HG03280 (cell line): Measurements from ENCODE around the gene PCDH9.

Experiments
- ATAC-seq: cut with Tn5 transposase; IDR thresholded peaks from one replicate; pipeline ENCODE4 v1.9.1; 2021; ENCODE audit warnings: mild to moderate bottlenecking, moderate library complexity; ENCODE audit not compliant: unreplicated experiment

The PCDH9 gene

GRCh38 chr13:67048821-67049150 is 181.3 kb downstream of the PCDH9 start:
- ATAC-seq, result no peak

DNA sequence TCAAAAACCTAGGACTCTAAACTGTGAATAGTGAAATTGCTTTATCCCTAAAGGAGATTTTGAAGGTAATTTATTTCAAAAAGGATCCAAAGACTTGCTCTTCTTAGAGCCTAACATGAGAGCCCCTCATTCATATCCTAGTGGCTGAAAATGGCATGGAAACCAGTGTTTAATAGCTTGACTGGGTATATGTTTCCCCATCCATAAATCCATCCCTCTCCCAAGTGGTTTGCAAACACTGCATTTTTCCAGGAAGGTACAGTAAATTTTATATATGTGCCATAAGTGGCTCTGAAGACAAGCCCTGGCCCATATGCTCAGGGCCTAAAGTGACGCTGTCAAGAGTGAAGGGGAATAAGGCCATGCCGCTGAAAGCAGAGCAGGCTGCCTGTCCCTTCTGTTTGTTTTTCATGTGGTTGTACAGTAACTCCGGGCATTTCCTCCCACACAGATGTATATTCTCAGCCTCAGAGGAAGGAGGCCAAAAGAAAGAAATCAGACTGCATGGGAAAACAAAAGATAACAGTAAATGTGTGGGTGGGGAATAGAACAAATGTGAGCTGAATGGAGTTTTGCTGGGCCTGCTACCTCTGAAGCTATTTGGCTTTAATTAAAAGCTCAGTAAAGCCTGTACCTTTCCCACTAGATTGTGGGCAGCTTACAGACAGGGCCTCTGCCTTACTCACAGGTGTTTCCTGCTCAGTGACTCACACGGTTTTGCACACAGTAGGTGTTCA is 181.9 kb downstream of the PCDH9 start:
- ATAC-seq, result peak; percentile 72

- no peak for ATAC-seq
Measured at GRCh38 chr13:67045357-67045756, 184.8 kb downstream of the PCDH9 start.

DNA sequence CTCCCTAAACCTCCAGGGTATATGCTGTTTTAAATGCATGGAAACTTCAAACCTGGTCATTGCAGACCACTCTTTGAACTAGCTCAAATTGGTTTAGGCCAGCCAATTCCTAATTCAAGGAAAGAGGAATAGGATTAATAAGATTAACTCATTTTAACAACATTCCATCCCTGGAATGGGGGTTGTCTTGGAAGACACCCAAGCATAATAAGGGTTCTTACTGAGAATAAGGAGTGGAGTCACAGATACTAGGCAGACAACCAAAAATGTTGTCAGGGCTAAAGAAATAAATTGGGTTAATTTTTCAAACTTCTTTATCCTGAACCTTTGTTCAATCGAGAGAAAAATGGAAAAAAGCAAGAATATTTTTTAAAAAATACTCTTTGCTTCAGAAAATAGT is 186.2 kb downstream of the PCDH9 start:
- no peak for ATAC-seq

DNA sequence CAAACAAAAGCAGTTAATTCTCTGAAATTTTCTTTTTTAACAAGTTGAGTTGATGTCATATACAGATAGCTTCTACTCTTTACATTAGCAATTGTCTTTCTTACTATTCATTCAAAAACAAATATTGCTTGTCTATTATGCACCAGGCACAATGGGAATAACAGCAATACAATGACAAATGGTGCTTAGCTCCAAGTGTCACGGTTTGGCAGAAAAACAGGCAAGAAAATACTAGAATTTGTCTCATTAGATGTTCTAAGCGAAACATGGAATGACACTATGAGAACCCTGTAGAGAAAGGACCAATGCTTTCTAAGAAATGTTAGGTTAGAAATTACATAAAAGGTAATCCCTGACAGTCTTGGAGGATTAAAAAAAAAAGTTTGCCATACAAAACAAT is 187.6 kb downstream of the PCDH9 start:
- no peak for ATAC-seq

DNA sequence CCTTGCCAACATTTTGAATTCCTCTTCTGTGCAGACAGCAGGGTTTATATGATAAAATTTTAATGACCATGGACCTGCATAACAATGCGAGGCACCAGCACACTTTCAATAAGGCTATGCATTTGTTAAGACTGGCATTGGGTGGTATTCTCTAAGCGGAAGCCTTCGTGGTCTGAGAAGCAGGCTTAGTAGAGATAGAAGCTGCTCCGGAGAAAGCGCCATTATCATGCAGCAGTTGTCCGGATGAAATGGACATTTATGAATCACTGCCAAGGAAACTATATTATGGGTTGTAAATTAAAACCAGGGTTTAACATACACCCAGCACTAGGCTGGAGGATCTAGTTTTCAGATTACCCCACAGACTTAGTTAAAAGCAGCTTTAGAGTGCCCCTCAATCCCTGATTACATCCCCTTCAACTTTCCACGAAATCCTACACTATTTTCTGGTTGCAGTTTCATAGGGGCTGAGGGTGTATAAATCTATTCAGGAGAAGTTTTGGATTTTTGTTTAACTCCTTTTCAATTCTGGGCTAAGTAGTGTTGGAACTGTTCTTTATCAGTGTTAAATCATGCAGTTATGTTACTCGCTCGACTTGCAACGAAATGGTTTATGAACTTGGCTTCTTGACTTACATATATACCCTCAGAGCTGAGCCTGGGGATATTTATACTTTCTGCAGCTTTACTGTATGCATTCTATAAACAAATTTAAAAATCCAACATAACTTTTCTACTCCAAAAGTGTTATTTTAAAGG is 193.3 kb downstream of the PCDH9 start:
- no peak for ATAC-seq

- ATAC-seq, result no peak
Measured at GRCh38 chr13:67033170-67033569, 197.0 kb downstream of the PCDH9 start.

- no peak for ATAC-seq
Measured at GRCh38 chr13:67023130-67023876, 206.8 kb downstream of the PCDH9 start.

DNA sequence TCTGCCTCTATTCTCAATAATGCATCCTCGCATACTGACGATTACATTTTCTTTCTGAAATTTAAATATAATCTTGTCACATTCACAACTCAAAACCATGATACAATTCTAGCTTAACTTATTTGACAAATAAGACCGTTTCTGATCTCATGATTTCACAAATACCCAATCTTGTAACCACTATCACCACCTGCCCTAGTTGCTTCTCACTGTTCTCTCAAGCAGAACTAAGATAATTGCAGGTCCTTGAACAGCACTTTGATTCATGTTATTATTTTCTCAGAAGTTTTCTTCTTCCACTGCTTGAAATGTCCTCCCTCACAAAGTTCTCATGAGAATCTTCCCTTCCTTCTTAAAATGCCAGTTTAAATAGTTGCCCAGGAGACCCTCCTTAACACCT is 211.4 kb downstream of the PCDH9 start:
- ATAC-seq, result no peak

DNA sequence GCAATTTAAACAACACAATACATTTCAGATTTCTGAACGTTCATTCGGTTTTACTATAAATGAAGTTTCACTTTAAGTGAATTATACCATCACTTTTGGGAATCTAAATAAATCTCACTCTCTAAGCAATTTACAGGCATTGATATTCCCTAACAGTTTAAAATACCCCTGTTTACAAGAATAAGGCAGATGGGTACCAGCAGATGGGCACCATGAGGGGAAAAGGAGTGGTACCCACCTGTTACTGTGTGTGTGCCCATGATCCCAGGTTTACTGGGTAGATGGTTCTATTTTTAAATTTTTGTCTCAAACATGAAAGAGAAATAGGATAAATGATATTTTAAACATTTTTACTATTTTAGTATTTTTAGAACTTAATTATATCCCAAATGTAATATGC is 212.9 kb downstream of the PCDH9 start:
- ATAC-seq, result no peak

- ATAC-seq, result no peak
Measured at GRCh38 chr13:67015976-67016600, 214.0 kb downstream of the PCDH9 start.

DNA sequence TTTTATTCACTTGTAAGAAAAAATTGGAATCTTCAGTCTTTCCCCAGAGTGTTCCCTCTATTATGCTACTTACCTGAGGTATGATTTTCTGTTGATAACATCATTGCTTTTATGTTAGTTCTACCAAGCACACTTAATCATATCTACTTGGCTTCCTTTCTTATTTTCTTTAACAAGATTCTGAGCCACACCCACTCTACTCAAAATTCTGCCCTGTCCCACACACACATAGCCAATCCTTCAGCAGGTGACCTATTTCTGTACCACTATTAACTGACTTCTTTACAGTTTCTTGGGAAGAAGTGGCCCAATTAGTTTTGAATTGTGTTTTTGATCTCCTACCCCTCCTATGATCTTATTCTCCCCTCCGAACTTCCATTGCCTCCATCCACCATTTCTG is 215.7 kb downstream of the PCDH9 start:
- ATAC-seq, result no peak

GRCh38 chr13:67013709-67014108 is 216.4 kb downstream of the PCDH9 start:
- no peak for ATAC-seq

DNA sequence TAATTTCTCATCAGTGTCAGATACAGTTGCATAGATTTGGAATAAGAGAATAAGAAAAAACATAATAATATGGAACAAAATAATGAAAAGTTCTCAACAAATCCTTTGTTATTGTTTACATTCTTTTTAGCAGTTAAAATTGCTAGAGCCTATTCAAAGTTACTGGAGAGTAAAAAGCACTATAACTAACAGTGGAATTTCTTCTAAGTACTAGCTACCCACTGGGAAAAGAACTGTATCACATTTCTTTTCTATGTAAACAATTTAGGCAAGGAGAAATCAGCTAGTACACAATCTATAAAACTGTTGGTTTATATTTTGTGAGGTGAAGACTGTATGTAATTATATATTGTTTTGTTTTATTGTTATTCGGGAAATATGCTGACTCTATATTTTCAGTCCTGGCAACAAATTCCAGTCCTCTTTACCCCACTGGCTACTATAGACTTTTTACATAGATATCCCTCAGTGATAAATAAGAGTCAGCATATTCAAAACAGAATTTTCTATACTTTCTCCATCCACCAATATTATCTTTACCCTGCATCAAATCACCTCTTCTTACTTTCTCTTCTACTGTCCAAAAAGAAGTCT is 222.0 kb downstream of the PCDH9 start:
- no peak for ATAC-seq

DNA sequence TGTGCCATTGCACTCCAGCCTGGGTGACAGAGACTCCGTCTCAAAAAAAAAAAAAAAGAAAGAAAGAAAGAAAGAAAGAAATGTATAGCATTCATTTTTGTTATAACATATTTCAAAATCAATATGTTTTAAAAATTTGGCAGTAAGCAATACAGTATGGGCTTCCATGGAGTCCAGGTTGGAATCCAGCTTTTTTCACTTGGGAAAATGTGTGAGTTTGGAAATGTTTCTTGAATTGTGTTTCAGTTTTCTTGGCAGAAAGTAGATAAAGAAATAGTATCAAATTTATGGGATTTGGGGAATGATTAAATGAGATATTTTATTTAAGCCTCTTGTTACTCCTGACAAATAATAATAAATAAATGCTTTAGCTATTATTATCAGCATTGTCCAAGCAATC is 225.6 kb downstream of the PCDH9 start:
- no peak for ATAC-seq

DNA sequence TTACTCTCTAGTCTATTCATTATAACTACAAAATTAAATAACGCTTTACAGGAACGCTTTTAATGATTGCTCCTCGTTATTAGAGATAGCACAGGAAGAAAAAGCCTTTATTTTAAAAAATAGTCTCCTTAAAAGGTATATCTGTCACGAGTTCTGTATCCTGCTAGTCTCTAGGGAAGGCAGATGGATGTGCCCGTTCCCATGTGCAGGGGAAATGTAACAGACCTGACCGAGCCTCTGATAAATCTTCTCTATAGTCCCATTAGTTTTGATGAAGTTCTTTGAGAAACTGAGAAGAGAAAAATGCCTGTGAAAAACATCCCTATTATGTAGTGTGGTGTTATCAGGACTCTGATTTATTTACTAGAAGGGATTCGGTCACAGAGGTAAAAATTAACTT is 226.4 kb downstream of the PCDH9 start:
- no peak for ATAC-seq

- ATAC-seq, result no peak
Measured at GRCh38 chr13:67001363-67001762, 228.8 kb downstream of the PCDH9 start.

GRCh38 chr13:66996503-66996902 is 233.6 kb downstream of the PCDH9 start:
- ATAC-seq, result no peak

DNA sequence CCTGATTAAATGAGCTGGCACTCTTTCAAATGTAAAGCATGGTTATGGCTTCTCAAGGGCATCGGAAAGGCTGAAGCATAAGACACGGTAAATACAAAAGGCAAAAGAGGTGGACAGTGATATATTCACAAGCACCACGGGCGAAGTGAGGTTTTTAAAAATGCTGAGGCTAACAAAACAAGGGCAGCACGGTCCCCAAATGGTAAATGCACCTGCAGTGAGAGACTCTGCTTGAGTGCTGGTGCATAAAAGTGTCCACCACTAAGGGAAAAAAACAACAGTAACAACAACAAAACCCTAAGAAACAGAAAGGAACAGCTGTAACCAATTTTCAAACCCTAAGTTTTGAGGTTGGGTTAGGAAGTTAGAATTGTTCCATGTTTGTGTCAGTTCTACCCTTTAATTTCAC is 234.9 kb downstream of the PCDH9 start:
- peak; percentile 67 for ATAC-seq

DNA sequence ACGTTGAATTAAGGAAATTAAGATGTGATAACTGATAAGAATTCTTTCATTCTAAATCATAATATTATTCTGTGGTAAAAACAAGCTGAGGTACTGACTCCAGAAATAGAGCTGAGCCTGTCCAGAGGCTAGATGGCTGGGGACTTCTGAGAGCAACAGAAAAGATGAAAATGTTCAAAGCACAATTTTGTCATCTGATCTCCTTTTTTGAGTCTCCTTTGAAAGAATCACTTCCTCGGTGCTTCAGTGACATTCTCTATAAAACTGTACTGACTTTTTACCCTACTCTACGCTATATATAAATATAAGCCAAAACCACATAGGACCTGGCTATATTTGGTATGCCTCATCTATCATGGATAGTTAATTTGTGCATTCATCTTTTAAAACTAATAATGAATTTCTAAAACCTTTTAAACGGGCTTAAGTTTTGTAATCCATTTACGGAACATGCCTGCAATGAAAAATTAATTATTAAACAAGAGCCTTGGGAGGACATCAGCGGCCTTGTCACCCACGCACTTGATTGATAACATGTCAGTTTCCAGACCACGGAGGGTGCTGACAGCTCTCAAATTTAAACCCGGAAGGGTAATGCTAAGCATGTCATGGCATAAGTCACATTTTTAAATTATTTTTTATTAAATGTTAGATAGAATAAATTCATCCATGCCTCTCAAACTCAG is 235.5 kb downstream of the PCDH9 start:
- ATAC-seq, result peak; percentile 32
